Panc1 (cell line): ENCODE results near the gene ATP6V0B. TPM values are rescaled to one million over a fixed set of nuclear protein-coding genes. Genes with fewer than 3 reads are reported as not detected.
A peak's percentile ranks its signal among the peaks of the same experiment; 100 is the strongest.

Experiments
- ATAC-seq: fragments of 200-7000 bp; cut with Tn5 transposase; 2 replicates; pipeline ENCODE4 v1.9.1; 2020; ENCODE audit warnings: mild to moderate bottlenecking, moderate library complexity
- BruUV-seq: library from RNA; stranded (reverse); fragments of 400-500 nt; replicated peaks from 2 replicates; lab custom pipeline; 2021; lab: Mats Ljungman, UMichigan
- CTCF ChIA-PET: fragments of 300-600 bp; sonication (Branson Sonifier 250); formaldehyde crosslinking; loops from one replicate; lab custom pipeline; 2022; ENCODE audit warnings: antibody characterized with exemption; lab: Charles Lee
- POLR2A ChIA-PET: fragments of 300-600 bp; sonication (Branson Sonifier 250); formaldehyde crosslinking; loops from one replicate; lab custom pipeline; 2022; ENCODE audit warnings: antibody characterized with exemption; lab: Charles Lee
- DNase-seq: peaks from one replicate; pipeline ENCODE4 v3.0.0-alpha.2; 2010; ENCODE audit warnings: low read depth, low spot score
- H3K27ac ChIP-seq: 2 replicates; pipeline ENCODE4 v1.5.1; 2011; ENCODE audit warnings: mild to moderate bottlenecking, low read length, inconsistent platforms
- H3K27me3 ChIP-seq: fragments of 200-500 bp; sonication (Bioruptor generic); 2 replicates; pipeline ENCODE4 v1.6.0; 2014; ENCODE audit warnings: low read length, inconsistent platforms; ENCODE audit not compliant: control insufficient read depth, insufficient read depth
- H3K36me3 ChIP-seq: fragments of 200-500 bp; sonication (Bioruptor generic); 2 replicates; pipeline ENCODE4 v1.5.1; 2014; ENCODE audit warnings: inconsistent platforms, mild to moderate bottlenecking, low read length, moderate library complexity; ENCODE audit not compliant: control insufficient read depth, insufficient read depth
- H3K4me1 ChIP-seq: 2 replicates; pipeline ENCODE4 v1.5.1; 2011; ENCODE audit warnings: inconsistent platforms, mild to moderate bottlenecking, low read length, moderate library complexity; ENCODE audit not compliant: control insufficient read depth, insufficient read depth
- H3K4me3 ChIP-seq, 2 experiments: 2 replicates each; pipeline ENCODE4 v1.5.1; 2011 to 2012; ENCODE audit warnings: low read depth in 2 of 2, low read length in 2 of 2, mild to moderate bottlenecking in 2 of 2, inconsistent platforms in 1 of 2, moderate library complexity in 1 of 2
- H3K9me3 ChIP-seq: fragments of 200-500 bp; sonication (Bioruptor generic); 2 replicates; pipeline ENCODE4 v1.5.1; 2014; ENCODE audit warnings: low read depth, mild to moderate bottlenecking, inconsistent platforms, low read length, moderate library complexity; ENCODE audit not compliant: control insufficient read depth, insufficient read depth
- CTCF ChIP-seq: fragments of 450-650 bp; IDR thresholded peaks from 2 replicates; pipeline ENCODE4 v1.5.1; 2017; ENCODE audit warnings: mild to moderate bottlenecking
- POLR2AphosphoS5 ChIP-seq: IDR thresholded peaks from 2 replicates; pipeline ENCODE4 v1.6.1; 2012; ENCODE audit warnings: mild to moderate bottlenecking, low read depth, low read length, moderate library complexity
- REST ChIP-seq, 2 experiments: IDR thresholded peaks; 2 replicates each; pipeline ENCODE4 v1.6.1; 2011 to 2012; ENCODE audit warnings: low read depth in 2 of 2, control low read depth in 1 of 2, low read length in 1 of 2, mild to moderate bottlenecking in 1 of 2, moderate library complexity in 1 of 2; ENCODE audit not compliant: insufficient read depth in 1 of 2
- SIN3A ChIP-seq: IDR thresholded peaks from 2 replicates; pipeline ENCODE4 v1.6.1; 2012; ENCODE audit warnings: low read depth, mild to moderate bottlenecking, low read length, moderate library complexity, borderline replicate concordance; ENCODE audit not compliant: insufficient read depth
- TCF7L2 ChIP-seq: IDR thresholded peaks from 2 replicates; pipeline ENCODE4 v1.6.1; 2011; ENCODE audit warnings: mild to moderate bottlenecking, low read depth, low read length, inconsistent platforms
- in situ Hi-C: cut with HindIII; loops from 2 replicates; pipeline ENCODE4 v1.10.0; 2016; ENCODE audit warnings: low sequenced_read_pairs, low pct_unique_long_range_greater_than_20kb
- intact Hi-C: fragments of 100-400 bp; cut with micrococcal nuclease; formaldehyde crosslinking; loops from one replicate; pipeline ENCODE4 v1.10.0; 2022; ENCODE audit not compliant: unreplicated experiment
- total RNA-seq: library from RNA; stranded (reverse); gene quantifications from one replicate; pipeline ENCODE4 v1.2.1, GENCODE V29; 2021; ENCODE audit not compliant: unreplicated experiment

ATP6V0B gene
- total RNA-seq, 1 experiment from 2014 or later: 134 TPM

- H3K4me3 ChIP-seq: no peak overlapping the region
- in situ Hi-C loops (no loop called here), intact Hi-C loops (no loop called here)
- H3K27me3 ChIP-seq: no peaks in the 10 kb centered on the region
- H3K27ac ChIP-seq: no peak overlapping the region
- DNase-seq (no peak), ATAC-seq (peak; percentile 53; the same call in 1 of the 2 replicates)
- BruUV-seq: no TSS peak
- ChIA-PET POLR2A (interaction anchor here (0.6 kb wide), 1 partner anchor 19 kb away, joined by 3 read pairs; no protein-coding TSS in a partner anchor), CTCF (interaction anchor here (1.6 kb wide), 1 partner anchor 37 kb away, joined by 10 read pairs; no protein-coding TSS in a partner anchor)
- TF ChIP-seq POLR2AphosphoS5 (no peak), TCF7L2 (no peak), SIN3A (no peak), CTCF (no peak), REST (IDR thresholded peaks at IDR 0.05; ENCODE audit: insufficient read depth in 1 of 2, low read depth in 2 of 2, low read length in 1 of 2) (no peak)
- no peaks in the 10 kb centered on the region for H3K36me3 ChIP-seq
- H3K4me1 ChIP-seq: peaks cover under 1% of the 10 kb centered on the region; the same call in 1 of the 2 replicates
- no peaks in the 10 kb centered on the region for H3K9me3 ChIP-seq
Observed at GRCh38 chr1:44010935-44011471, 36.2 kb downstream of the ATP6V0B start.

GRCh38 chr1:44012404-44012803, 37.6 kb downstream of the ATP6V0B start:
- no peak for DNase-seq
- no peak overlapping the region for H3K27ac ChIP-seq
- no peaks in the 10 kb centered on the region for H3K27me3 ChIP-seq
- H3K4me3 ChIP-seq: no peak overlapping the region
- no peak for TF ChIP-seq CTCF
- CTCF ChIA-PET: no interaction called here
- H3K4me1 ChIP-seq: no peaks in the 10 kb centered on the region
- no peaks in the 10 kb centered on the region for H3K36me3 ChIP-seq
- no TSS peak for BruUV-seq
- intact Hi-C loops (no loop called here), in situ Hi-C loops (no loop called here)
- no peak for ATAC-seq
- POLR2A ChIA-PET: no interaction called here
- no peaks in the 10 kb centered on the region for H3K9me3 ChIP-seq
